Measurements from ENCODE around the gene POU2AF1.

DNA sequence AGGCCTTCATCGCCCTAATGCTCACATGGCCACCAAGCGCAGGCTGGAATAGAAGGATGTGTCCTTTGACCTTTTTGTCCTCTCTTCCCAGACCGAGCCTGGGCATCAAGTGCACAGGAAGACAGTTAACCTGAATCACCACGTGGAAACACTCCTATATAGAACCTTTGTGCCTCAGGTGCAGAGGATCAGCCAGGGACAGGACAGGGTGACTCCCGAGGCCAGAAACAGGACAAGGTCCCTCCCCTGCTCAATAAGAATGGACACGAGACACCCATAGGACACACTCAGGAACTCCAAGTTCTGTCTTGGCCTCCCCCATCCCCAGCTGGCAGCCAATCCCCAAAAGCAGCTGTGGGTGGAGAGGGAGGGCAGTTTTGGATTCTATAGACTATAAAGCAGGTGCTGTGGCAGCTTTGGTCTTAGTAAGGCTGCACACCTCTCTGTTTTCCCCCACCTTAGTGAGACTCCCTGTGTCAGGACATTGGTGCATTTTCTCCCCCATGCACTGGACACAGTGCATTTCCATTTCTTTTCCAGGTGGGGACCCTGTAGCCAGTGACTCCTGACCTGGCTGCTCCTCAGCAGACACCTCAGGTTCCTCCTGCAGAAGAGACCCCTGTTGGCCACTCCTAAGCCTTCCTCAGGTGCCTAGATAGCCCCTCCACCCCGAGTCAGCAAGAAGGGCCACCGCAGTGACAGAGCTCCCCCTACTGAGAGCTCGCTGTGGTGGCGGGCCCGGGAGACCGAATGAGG, 43.6 kb upstream of the POU2AF1 start:
- TF ChIP-seq POLR2A (IDR thresholded peaks at IDR 0.05; ENCODE audit: low read length) (no peak), GATA1 (IDR thresholded peaks at IDR 0.05; ENCODE audit: low read depth, low read length) (no peak)
